ENCODE results near the gene ADAR.
A peak's percentile ranks its signal among the peaks of the same experiment; 100 is the strongest.
"Not testable (repeated sequence)": the region's sequence is repeated elsewhere in the genome, so short reads cannot be mapped to it uniquely, and the experiment has no call there.

Gene ADAR

GRCh38 chr1:154607609-154608396 lies at the start of gene ADAR:
Gene ADAR, minus strand, starts transcription at chr1:154608186. Its CDS starts 180 bp downstream, at chr1:154608006.
- DNase-seq (ENCODE audit: low read depth in 2 of 2), result peak; percentile 82 to 86

- no peak for DNase-seq (ENCODE audit: low read depth in 2 of 2)
Observed at GRCh38 chr1:154657556-154657955, 49.6 kb upstream of the ADAR start.

GRCh38 chr1:154652893-154653292 lies 44.9 kb upstream of the ADAR start:
- no peak for DNase-seq (ENCODE audit: low read depth in 2 of 2)

- not testable (repeated sequence) for DNase-seq (ENCODE audit: low read depth in 2 of 2)
Observed at GRCh38 chr1:154644724-154645123, 36.7 kb upstream of the ADAR start.

GRCh38 chr1:154641534-154641933 lies 33.5 kb upstream of the ADAR start:
- no peak for DNase-seq (ENCODE audit: low read depth in 2 of 2)

- no peak for DNase-seq (ENCODE audit: low read depth in 2 of 2)
Observed at GRCh38 chr1:154639876-154640275, 31.9 kb upstream of the ADAR start.

- DNase-seq (ENCODE audit: low read depth in 2 of 2), result no peak
Observed at GRCh38 chr1:154635171-154635570, 27.2 kb upstream of the ADAR start.

- no peak for DNase-seq (ENCODE audit: low read depth in 2 of 2)
Observed at GRCh38 chr1:154629675-154630073, 21.7 kb upstream of the ADAR start.

GRCh38 chr1:154629061-154629674 lies 21.2 kb upstream of the ADAR start:
- no peak for DNase-seq (ENCODE audit: low read depth in 2 of 2)

GRCh38 chr1:154628121-154628405 lies 20.1 kb upstream of the ADAR start:
- DNase-seq (ENCODE audit: low read depth in 2 of 2), result no peak

- peak; percentile 80 to 90 for DNase-seq (ENCODE audit: low read depth in 2 of 2)
Observed at GRCh38 chr1:154627257-154628120, 19.5 kb upstream of the ADAR start.

- no peak for DNase-seq (ENCODE audit: low read depth in 2 of 2)
Observed at GRCh38 chr1:154626456-154627256, 18.7 kb upstream of the ADAR start.

GRCh38 chr1:154624746-154625643 lies 17.0 kb upstream of the ADAR start:
- no peak for DNase-seq (ENCODE audit: low read depth in 2 of 2)

GRCh38 chr1:154623358-154623757 lies 15.4 kb upstream of the ADAR start:
- DNase-seq (ENCODE audit: low read depth in 2 of 2), result no peak

GRCh38 chr1:154622503-154623039 lies 14.6 kb upstream of the ADAR start:
- DNase-seq (ENCODE audit: low read depth in 2 of 2), result no peak

- DNase-seq (ENCODE audit: low read depth in 2 of 2), result no peak
Observed at GRCh38 chr1:154621875-154622274, 13.9 kb upstream of the ADAR start.

- no peak for DNase-seq (ENCODE audit: low read depth in 2 of 2)
Observed at GRCh38 chr1:154620751-154621150, 12.8 kb upstream of the ADAR start.

- DNase-seq (ENCODE audit: low read depth in 2 of 2), result no peak
Observed at GRCh38 chr1:154619181-154619948, 11.4 kb upstream of the ADAR start.

GRCh38 chr1:154616659-154617345 lies 8.8 kb upstream of the ADAR start:
- DNase-seq (ENCODE audit: low read depth in 2 of 2), result no peak
